Sigmoid colon (tissue), 4 donors: Measurements from ENCODE around the gene AIM2.

Experiments used
- CTCF ChIP-seq, 4 experiments: fragments of 450-650 bp in 3 of 4; fragments of 200-600 bp in 1 of 4; IDR thresholded peaks; one replicate each; pipeline ENCODE4 v1.5.1; 2016 to 2019; ENCODE audit warnings: antibody characterized with exemption in 4 of 4, mild to moderate bottlenecking in 3 of 4, moderate library complexity in 2 of 4
- EP300 ChIP-seq, 4 donors: sonication (generic); formaldehyde crosslinking; IDR thresholded peaks; one replicate each; pipeline ENCODE4 v1.6.1; 2017; ENCODE audit warnings: antibody characterized with exemption in 4 of 4
- POLR2A ChIP-seq, 2 donors: fragments of 450-650 bp; IDR thresholded peaks; one replicate each; pipeline ENCODE4 v1.6.1; 2016; ENCODE audit warnings: antibody characterized with exemption in 2 of 2, mild to moderate bottlenecking in 2 of 2, moderate library complexity in 2 of 2
- POLR2AphosphoS5 ChIP-seq, 4 donors: sonication (generic); formaldehyde crosslinking; IDR thresholded peaks; one replicate each; pipeline ENCODE4 v1.6.1; 2017; ENCODE audit warnings: antibody characterized with exemption in 4 of 4

DNA sequence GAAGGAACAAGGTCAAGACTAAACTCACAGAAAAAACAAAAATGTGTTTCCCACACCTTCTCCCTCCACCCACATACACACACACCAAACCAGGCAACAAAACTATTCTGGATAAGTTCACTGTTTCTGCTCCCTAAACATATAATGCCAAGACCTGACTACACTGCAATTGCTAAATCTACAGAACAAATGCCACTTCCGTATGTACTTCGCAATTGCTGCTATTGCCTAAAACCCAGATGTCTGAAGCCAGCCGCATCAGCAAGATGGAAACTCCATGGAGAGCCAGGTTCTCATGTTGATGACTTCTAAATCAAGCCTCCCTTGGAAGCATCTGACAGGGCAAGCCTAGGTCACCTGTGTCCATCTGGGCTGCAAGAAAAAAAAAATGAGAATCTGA lies 8.3 kb upstream of the AIM2 start:
- TF ChIP-seq CTCF (IDR thresholded peaks at IDR 0.05) (no peak), POLR2A (IDR thresholded peaks at IDR 0.05) (no peak), POLR2AphosphoS5 (IDR thresholded peaks at IDR 0.05) (peak in 1 of 4 donors; percentile 12), EP300 (IDR thresholded peaks at IDR 0.05) (no peak)
